GM13976 (cell line): ENCODE data around the gene UBE2L6.

Experiments
- DNase-seq: peaks from one replicate; pipeline ENCODE4 v3.0.0; 2012; ENCODE audit warnings: low spot score
- in situ Hi-C: fragments of 300-500 bp; cut with MboI; formaldehyde crosslinking; loops from one replicate; pipeline ENCODE4 v1.12.0; 2022; ENCODE audit warnings: low sequenced_read_pairs, mixed read lengths, inconsistent platforms; ENCODE audit not compliant: unreplicated experiment
- TF ChIP-seq, protein P1 (sequence below): IDR thresholded peaks from 2 replicates; pipeline ENCODE4 v1.5.1; 2012; ENCODE audit warnings: borderline replicate concordance, mild to moderate bottlenecking; ENCODE audit not compliant: insufficient read depth; ENCODE audit errors: extremely low read depth, missing control alignments, control extremely low read depth

UBE2L6 gene

DNA sequence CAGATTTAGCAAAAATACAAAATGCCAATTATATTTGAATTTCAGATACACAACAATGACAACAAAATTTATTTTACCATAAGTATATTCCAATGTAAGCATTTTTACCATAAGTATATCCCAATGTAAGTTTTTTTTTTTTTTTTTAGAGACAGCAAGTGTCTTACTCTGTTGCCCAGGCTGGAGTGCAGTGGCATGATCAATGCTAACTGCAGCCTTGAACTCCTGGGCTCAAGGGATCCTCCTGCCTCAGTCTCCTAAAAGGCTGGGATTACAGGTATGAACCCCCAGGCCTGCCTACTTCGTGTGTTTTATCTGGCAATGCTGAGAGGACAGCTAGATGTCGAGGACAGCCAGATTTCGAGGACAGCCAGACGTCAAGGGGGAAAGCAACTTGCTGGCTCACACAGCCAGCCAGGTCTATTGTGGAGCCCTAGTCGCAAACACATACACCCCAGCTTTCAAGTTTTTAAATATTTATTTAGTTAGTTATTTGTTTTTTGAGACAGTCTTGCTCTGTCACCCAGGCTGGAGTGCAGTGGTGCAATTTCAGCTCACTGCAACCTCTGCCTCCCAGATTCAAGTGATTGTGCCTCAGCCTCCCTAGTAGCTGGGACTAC lies 28.9 kb upstream of the UBE2L6 start:
- in situ Hi-C loops, result no loop called here
- TF ChIP-seq, protein P1, sequence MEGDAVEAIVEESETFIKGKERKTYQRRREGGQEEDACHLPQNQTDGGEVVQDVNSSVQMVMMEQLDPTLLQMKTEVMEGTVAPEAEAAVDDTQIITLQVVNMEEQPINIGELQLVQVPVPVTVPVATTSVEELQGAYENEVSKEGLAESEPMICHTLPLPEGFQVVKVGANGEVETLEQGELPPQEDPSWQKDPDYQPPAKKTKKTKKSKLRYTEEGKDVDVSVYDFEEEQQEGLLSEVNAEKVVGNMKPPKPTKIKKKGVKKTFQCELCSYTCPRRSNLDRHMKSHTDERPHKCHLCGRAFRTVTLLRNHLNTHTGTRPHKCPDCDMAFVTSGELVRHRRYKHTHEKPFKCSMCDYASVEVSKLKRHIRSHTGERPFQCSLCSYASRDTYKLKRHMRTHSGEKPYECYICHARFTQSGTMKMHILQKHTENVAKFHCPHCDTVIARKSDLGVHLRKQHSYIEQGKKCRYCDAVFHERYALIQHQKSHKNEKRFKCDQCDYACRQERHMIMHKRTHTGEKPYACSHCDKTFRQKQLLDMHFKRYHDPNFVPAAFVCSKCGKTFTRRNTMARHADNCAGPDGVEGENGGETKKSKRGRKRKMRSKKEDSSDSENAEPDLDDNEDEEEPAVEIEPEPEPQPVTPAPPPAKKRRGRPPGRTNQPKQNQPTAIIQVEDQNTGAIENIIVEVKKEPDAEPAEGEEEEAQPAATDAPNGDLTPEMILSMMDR, result no peak

DNA sequence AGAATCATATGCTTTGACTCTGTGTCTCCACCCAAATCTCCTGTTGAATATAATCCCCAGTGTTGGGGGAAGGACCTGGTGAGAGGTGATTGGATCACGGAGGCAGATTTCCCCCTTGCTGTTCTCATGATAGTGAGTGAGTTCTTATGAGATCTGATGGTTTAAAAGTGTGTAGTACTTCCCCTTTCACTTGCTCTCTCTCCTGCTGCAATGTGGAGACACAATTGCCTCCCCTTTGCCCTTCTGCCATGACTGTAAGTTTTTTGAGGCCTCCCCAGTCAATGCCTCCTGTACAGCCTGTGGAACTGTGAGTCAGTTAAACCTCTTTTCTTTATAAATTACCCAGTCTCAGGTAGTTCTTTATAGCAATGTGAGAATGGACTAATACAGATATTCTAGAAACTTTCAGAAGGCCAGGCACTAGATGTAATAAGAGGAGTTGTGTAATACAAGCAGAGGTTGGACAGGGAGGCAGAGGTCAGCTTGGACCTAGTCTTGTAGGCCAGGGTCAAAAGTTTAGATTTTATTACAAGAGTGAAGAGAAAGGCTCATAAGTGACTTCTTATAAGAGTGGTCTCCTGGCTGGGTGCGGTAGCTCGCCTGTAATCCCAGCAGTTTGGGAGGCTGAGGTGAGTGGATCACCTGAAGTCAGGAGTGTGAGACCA lies 20.7 kb upstream of the UBE2L6 start:
- DNase-seq, result no peak
- in situ Hi-C loops, result no loop called here
- TF ChIP-seq, protein P1, result no peak

More for the DNA sequence above, 28.9 kb upstream of the UBE2L6 start:
- no peak for DNase-seq

DNA sequence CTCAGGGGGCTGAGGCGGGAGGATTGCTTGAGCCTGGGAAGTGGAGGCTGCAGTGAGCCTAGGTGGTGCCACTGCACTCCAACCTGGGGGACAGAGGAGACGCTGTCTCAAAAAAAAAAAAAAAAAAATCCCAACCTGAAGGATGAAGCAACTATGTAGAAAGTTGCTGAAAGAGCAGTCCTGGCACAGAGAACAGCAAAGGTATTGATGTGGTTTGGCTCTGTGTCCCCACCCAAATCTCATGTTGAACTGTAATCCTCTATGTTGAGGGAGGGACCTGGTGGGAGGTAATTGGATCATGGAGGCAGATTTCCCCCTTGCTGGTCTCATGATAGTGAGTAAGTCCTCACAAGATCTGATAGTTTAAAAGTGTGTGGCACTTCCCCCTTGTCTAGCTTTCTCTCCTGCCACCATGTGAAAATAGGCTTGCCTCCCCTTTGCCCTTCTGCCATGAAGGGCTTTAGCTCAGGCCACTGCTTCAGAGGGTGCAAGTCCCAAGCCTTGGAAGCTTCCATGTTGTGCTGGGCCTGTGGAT lies 19.3 kb upstream of the UBE2L6 start:
- TF ChIP-seq, protein P1, result no peak
- DNase-seq, result no peak
- in situ Hi-C loops, result no loop called here

DNA sequence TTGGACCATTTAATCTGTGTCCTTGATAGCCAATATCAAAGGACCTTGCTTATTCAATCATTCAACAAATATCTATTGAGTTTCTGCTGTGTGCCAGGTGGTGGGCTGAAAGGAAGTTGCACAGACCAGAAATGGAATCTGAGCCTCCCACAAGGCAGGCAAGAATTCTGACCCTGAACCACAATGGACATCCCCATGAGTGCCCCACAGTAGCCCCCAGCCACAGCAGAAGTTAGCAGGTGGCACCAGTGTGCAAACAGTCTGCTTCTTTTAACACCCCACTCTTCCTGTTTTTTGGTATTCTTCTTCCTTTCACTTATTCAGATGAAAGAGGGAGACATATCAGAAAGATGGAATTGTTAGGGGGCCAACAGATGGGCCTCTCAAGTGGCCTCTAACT lies 17.8 kb upstream of the UBE2L6 start:
- TF ChIP-seq, protein P1, result no peak
- in situ Hi-C loops, result no loop called here
- no peak for DNase-seq

DNA sequence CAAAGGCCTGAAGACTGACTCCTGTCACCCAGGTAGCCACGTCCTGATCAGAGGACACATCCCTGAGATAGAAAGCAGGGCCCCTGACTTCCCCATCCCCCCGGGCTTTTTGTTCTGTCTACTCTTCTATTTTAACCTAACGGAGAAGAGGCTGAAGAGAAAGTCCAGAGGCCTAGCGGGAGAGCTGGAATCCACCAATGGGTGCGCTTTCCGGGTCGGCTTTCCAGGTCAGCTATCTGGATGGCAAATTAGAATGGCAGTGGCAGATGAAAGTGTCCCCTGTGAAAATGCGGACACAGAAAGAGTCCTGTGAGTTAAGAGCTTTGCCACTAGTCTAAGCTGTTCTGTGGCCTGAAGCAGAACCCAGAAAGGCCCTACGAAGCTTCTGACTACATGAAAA lies 16.9 kb upstream of the UBE2L6 start:
- in situ Hi-C loops, result no loop called here
- TF ChIP-seq, protein P1, result no peak
- no peak for DNase-seq

DNA sequence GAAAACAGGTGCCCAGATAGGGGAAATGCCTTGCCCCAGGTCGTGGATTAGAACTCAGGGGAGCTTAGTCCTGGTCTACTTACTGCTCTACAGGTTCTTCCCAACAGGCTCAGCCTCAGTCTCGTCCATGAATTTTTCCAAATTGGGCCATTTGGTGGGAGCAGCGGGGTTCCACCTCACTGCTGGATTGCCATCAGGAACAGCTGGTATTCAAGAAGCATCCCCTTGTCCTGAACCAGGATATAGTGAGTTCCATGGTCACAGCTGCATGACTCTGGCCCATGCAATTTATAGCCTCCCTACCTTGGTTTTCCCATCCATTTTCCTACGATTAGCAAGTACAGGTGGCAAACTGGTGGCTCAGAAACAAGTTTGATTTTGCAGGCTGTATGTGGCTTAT lies 6.6 kb upstream of the UBE2L6 start:
- TF ChIP-seq, protein P1, result no peak
- in situ Hi-C loops, result no loop called here
- no peak for DNase-seq

DNA sequence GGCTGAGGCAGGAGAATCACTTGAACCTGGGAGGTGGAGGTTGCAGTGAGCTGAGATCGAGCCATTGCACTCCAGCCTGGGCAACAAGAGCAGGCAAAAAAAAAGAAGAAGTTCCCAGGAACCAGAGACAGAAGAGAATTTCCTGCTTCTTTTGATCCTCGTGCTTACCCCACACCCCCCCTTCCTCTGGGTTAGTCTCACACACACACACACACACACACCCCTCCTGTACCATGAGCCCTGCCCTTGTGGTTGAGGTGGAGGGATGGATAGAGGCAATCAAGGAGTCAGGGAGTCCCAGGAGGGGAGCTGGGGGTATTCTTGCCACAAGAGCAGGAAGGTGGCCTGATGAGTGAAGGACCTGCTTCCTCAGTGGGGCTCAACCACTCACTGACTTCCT lies 4.1 kb upstream of the UBE2L6 start:
- no peak for DNase-seq
- TF ChIP-seq, protein P1, result no peak
- in situ Hi-C loops, result no loop called here
